G401.6 (cell line): ENCODE measurements around the gene CYP2S1.
A peak's percentile ranks its signal among the peaks of the same experiment; 100 is the strongest.

ENCODE experiments used
- FAIRE-seq: peaks from 2 replicates; lab custom pipeline; 2012; peaks lifted over from hg19 to GRCh38; lab: Jason Lieb, UNC

Gene CYP2S1

DNA sequence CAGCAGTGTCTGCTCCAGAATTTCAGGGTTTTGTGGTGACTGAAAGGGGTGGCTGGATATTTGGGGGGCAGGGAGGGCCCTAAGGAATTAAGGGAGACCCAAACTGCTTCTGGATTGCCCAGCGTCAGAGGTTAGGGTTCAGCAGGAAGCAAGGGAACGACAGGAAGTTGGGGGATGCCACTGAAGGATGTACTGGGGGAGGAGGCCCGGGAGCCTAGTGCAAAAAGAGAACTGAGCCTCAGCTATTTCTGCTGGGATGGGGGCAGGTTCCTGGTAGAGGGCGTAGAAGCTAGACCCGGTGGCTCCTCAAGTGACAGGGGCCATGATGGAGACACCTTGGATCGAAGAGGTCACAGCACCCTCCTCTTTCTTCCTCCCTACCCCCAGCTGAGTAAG is 1.1 kb downstream of the CYP2S1 start:
- no peak for FAIRE-seq

DNA sequence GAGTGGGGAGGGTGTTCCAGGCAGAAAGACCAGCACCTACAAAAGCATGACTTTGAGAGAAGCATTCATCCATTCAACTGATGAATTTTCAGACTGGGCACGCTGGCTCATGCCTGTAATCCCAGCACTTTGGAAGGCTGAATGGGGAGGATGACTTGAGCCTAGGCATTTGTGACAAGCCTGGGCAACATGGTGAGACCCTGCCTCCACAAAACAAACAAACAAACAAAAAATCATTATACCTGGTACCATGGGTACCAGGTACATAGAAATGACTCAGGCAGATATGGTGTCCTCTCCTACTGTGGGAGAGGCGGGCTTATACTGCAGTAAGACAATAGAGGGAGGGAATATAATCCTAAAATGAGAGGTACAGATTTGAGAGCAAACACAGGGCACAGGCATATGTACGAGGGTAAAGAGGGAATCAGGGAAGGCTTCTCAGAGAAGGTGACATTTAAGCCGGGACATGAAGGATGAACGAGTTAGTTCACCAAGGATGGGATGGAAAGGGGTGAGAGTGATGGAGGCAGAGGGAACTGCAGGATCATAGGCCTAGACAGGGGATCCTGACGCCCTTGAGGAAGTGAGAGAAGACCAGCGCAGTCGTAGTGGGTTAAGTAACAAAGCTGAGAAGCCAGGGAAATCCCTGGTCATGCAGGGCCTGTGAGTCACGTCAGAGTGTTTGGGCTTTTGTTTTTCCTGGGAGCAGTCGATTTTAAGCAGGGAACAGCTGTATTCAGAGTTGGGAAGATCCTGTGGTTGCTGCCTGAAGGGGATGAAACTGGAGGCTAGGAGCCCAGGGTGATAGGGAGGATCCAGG is 2.9 kb downstream of the CYP2S1 start:
- no peak for FAIRE-seq

DNA sequence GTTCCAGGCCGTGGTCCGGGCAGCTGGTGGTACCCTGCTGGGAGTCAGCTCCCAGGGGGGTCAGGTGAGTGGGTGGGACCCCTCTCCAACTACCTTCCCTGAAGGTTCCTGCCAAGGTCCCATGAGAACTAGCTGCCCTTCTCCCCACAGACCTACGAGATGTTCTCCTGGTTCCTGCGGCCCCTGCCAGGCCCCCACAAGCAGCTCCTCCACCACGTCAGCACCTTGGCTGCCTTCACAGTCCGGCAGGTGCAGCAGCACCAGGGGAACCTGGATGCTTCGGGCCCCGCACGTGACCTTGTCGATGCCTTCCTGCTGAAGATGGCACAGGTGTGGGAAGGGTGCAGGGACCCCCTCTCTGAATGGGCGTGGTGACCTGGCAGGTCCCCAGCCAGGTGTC is 5.5 kb downstream of the CYP2S1 start:
- FAIRE-seq = no peak

DNA sequence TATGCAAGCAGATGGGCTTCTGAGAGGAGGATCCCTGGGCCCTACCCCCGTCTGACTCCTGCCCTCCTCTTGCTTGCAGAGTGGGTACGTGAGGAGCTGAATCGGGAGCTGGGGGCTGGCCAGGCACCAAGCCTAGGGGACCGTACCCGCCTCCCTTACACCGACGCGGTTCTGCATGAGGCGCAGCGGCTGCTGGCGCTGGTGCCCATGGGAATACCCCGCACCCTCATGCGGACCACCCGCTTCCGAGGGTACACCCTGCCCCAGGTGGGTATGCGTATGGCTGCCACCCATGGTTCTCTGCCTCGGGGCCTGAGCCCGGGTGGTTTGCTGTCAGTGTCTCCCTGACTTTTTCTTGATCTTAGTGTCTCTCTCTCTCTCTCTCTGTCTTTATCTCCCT is 10.4 kb downstream of the CYP2S1 start:
- FAIRE-seq = no peak

DNA sequence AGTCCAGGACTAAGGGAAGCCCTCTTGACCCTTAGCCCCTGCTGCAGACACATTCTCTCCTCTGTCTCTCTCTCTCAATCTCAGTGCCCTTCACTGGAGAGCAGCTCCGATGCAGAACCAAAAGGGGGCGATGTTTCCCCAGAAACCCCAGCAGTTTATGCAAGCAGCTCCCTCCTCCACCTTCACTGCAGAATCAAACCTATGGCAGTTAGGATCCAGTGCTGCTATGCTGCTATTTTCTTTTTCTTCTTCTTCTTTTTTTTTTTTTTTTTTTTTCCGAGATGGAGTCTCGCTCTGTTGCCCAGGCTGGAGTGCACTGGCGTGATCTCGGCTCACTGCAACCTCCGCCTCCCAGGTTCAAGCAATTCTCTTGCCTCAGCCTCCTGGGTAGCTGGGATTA is 11.3 kb downstream of the CYP2S1 start:
- peak; percentile 74 for FAIRE-seq

DNA sequence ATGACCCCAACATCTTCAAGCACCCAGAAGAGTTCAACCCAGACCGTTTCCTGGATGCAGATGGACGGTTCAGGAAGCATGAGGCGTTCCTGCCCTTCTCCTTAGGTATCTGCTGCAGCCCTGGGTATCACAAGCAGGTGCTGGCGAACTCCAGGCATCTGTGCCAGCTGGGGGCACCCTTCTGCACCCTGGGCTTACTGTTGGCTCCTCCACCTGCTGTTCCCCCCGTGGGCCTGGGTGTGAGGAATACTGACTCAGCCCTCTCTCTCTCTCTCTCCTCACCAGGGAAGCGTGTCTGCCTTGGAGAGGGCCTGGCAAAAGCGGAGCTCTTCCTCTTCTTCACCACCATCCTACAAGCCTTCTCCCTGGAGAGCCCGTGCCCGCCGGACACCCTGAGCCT is 13.0 kb downstream of the CYP2S1 start:
- FAIRE-seq = no peak

DNA sequence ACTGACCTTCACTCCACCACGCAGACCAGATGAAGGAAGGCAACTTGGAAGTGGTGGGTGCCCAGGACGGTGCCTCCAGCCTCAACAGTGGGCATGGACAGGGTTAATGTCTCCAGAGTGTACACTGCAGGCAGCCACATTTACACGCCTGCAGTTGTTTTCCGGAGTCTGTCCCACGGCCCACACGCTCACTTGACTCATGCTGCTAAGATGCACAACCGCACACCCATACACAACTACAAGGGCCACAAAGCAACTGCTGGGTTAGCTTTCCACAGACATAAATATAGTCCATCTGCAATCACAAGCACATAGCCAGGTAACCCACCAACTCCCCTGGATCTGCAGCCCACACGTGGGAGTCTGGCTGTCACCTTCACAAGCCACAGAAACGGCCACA is 13.4 kb downstream of the CYP2S1 start:
- FAIRE-seq = no peak

DNA sequence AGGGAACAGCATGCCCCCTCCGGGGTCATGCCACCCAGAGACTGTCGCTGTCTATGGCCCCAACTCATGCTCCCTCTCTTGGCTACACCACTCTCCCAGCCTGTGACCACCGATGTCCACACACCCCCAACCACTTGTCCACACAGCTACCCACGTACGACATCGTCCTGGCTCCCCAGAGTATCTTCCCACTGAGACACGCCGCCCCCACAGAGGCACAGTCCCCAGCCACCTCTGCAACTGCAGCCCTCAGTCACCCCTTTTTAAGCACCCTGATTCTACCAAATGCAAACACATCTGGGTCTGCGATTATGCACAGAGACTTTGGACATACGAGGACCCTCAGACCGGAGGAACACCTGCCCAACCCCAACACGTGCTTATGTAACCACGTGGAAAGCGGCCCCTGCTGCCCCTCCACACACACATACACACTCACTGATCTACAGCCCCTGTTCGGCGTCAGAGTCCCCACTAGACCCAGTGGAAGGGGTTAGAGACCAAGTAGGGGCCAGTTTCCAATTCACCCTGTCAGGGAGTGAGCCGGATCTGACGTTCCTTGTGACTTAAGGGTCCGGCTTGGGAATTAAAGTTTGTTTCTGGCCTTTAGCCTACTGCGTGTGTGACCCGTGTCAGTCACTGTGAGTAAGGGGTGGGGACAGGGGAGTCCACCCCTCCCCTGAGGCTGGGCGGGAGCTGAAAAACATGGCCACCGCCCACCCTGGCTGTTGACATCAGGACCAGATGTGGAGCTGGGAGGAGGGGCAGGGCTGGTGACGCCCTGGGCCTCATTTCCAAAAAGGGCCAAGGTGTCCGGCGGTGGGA is 14.1 kb downstream of the CYP2S1 start:
- FAIRE-seq = no peak

DNA sequence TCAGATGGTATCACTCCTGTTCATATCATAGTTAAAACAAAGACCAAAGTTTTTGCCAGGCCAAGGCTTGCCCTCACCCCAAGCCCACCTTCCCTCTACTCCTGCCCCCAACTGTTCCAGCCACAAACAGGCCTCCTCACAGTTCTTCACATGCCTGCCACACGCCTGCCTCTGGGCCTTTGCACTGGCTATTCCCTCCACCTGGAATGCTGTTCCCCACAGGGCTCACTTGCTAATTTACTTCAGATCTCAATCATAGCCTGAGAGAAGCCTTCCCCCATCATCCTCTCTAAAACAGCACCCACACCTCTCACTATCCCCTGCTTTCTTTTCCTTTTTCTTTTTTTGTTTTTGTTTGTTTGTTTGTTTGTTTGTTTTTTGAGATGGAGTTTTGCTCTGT is 21.1 kb downstream of the CYP2S1 start:
- no peak for FAIRE-seq

DNA sequence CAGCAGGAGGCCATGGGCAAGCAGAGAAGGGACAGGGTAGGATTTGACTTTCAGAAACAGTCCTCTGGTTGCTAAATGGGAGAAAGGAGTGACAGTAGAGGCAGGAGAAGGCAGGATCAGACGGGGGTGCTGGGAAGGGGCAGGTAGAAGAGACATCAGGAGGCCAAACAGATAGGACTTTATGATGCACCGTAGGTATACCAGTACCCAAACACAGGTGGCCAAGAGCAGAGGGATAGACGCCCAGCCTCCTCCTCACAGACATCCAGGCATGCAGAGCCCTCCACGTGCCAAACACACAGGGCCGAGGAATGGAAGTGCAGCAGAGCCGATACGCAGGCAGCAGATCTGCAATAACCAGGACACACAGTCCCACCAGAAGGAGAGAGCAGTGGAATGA is 24.7 kb downstream of the CYP2S1 start:
- no peak for FAIRE-seq

DNA sequence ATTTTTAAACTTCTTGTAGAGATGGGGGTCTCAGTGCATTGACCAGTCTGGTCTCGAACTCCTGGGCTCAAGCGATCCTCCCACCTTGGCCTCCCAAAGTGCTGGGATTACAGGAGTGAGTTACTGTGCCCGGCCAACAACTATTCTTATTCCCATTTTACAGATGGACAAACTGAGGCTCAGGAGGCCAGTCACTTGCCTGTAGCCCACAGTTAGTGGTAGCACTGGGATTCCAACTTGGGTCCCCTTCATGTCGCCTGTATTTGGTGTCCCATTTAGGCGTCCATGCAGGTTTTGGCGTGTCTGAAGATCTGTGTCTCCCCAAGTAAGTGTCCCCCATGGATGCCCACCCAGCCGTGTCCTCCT is 25.2 kb downstream of the CYP2S1 start:
- FAIRE-seq = no peak

DNA sequence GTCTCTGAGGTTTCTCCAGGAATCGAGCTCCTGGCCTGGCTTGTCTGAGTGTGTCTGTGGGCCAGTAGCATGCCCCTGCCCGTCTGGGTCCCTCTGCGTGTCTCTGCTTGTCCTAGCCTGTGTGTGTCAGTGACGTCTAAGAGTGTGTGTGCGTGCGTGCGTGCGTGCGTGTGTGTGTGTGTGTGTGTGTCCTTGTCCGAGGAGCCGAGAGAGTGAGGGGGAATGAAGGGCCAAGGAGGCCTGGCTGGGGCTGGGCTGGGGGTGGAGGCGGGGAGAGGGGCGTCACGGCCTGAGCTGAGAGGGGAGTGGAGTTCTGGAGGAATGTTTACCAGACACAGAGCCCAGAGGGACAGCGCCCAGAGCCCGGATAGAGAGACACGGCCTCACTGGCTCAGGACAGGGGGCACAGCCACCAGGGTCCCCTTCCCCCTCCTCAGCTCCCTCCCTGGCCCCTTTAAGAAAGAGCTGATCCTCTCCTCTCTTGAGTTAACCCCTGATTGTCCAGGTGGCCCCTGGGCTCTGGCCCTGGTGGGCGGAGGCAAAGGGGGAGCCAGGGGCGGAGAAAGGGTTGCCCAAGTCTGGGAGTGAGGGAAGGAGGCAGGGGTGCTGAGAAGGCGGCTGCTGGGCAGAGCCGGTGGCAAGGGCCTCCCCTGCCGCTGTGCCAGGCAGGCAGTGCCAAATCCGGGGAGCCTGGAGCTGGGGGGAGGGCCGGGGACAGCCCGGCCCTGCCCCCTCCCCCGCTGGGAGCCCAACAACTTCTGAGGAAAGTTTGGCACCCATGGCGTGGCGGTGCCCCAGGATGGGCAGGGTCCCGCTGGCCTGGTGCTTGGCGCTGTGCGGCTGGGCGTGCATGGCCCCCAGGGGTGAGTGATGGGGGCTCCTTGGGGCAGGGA is 25.8 kb downstream of the CYP2S1 start, which contains the start of gene AXL:
TSS of gene AXL (plus strand) at position 609 of the 893 bp plus-strand sequence. CDS start at position 779, 170 bp downstream.
- FAIRE-seq = peak; percentile 89

DNA sequence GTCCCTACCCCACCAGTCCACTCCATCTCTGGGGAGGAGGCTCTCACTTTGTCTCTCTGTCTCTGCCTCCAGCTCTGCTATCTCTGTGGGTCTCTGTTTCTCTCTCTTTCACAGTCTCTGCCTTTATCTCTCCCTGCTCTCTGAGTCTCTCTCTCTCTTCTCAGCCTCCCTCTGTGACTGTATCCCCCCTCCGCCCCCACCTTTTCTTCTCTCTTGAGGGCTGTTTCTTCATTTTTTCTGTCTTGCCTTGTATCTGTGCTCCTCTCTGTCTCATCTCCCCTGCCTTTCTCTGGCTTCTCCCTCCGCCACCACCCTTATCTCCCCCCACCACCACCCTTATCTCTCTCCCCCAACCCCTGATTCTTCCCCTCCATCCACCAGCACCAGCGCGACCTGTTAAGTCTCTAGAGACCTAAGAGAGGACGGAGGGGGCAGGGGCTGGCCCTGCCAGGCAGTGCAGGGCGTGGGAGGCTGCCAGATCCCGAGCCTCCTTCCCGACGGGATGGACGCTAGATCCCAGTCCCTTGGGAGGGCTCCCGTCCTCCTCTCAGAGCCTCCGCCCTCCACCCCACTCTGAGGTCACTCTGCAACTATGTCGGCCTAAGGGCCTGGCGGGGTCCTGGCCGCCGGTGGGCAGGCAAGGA is 27.0 kb downstream of the CYP2S1 start:
- no peak for FAIRE-seq

DNA sequence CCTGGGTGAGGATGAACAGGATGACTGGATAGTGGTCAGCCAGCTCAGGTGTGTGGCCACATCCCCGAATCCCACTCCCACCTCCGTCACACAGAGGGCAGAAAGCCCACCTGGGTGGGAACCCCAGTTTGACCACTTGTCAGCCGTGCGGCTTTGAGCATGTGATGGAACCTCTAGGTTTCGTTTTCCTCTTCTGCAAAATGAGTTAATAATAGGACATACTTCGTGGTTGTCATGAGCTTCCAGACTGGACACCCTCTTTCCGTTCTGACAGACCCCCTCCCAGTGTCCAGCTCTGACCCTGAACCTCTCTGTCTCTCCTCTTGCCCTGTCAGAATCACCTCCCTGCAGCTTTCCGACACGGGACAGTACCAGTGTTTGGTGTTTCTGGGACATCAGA is 27.8 kb downstream of the CYP2S1 start:
- no peak for FAIRE-seq

DNA sequence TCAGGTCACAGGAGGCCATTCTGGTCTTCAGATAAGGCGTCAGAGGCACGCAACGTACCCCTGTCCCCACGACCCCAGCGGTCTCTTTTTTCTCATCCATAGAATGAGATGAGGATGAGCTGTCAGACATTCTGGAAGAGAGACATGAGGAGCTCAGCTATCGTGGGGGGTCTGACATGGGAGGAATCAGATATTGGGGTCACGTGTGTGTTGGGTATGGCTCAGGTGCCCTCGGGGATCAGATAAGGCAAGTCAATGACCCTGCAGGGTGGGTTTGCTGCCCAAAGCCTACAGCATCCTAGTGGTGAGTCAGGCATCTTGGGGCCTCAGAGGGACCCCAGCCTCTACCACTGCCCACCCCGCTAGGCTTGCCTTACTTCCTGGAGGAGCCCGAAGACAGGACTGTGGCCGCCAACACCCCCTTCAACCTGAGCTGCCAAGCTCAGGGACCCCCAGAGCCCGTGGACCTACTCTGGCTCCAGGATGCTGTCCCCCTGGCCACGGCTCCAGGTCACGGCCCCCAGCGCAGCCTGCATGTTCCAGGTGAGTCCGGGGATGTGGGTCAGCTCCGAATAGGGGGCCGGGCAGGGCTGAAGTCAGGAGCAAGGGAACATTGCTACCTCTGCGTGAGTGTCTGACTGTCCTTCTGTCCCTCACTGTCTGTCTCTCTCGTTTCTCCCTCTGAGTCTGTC is 28.6 kb downstream of the CYP2S1 start:
- no peak for FAIRE-seq

DNA sequence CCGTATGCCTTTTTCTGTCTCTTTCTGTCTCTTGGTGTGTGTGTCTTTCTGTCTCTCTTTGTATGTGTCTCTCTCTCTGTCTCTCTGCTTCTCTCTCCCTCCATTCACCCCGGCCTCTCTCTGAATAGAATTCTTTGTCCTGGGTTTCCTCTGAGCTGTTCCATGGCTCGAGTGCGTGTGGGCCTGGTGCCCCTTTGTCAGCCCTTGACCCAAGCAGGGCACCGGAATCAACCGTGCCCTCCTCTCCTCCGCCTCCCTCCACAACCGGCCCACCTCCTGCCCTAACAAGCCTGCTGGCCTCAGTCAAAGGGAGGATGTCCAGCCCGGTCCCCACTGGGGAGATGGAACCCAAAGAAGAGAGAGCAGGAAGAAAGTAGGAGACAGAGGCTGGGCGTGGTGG is 29.2 kb downstream of the CYP2S1 start:
- FAIRE-seq = no peak

DNA sequence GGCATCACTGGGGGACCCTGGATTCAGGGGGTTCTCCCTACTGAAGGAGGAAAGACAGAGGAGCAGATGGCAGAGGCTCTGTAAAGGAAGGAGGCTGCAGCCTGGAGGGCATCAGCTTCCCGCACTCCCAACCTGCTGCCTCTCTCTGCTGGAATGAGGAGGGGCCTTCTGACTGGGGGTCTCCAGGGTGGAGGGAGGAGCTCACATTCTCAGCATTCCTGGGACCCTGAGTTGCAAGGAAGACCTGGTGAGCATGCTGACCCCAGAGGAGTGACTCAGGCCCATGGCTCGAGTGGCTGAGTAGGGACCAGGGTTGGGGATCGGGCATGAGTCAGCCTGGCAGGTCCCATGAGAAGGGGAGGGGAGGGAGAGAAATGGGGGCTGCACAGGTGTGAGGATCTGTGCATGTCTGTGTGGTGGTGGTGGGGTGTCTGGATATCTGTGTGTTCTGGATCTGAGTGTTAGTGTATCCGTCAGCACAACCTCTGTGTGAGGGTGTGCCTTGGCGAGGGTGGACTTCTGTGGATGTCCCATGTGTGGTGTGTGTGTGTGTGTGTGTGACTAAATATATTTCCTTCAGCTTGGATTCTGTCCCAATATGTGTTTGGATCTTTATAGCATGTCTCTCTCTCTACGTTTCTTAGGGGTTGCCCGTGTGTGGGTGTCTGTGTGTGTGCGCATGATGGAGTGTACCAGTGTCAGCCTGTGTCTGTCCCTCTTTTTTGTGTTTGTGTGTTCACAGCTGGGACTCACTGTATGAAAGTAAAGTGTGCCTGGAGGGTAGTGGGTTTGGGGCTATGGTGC is 30.6 kb downstream of the CYP2S1 start:
- FAIRE-seq = no peak

DNA sequence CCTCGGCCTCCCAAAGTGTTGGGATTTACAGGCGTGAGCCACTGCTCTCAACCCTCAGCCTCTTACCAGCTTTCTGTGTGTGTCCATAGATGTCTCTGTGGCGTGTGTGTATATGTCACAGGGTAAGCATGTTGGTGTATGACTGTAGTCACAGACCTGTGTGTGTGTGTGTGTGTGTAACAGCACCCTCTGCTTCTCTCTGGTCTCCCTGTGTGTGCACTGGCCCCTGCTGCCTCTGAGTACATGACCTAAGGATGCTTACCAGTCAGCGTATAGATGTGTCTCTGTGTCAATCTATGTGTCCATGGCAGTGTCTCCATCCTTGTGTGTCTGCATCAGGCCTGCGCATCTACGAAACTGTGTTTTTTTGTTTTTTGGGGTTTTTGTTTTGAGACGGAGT is 31.6 kb downstream of the CYP2S1 start:
- FAIRE-seq = no peak

DNA sequence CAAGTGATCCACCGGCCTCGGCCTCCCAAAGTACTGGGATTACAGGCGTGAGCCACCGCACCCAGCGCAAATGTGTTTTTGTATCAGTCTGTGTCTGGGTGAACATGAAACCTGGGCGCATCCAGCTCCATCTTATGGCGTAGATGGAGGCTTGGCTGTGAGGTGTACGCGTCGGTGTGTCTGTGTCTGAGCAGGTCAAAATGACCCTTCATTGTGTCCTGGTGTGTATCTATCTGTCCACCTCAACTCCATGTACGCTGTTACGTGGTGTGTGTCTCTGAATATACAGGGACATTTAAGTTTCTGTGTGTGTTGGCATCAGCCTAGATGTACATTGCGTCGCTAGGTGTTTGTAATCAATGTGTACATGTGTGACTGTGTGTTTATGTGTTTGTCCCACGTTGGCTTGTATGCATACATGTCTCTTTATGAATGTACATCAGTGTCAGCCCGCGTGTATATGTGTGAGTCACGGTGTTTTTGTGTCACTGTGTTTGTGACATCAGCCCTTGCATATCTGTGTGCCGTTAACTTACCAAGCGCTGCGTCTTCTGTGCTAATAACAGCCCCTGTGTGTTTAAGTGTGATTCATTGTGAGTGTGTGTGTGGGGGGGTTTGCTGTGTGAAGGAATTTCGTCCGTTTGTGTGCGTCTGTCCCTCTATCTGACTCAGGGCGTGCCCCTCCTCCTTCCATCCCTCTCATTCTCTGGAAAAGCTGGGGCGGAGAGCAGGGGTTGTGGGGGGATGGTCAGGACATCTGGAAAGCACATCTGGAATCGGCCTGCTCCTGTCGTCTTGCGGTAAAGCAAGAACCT is 32.4 kb downstream of the CYP2S1 start:
- no peak for FAIRE-seq
